Breast epithelium (tissue), 3 donors: ENCODE results near the gene SNCA.

Experiments used
- CTCF ChIP-seq, 3 donors: fragments of 450-650 bp; IDR thresholded peaks; one replicate each; pipeline ENCODE4 v1.5.1; 2016 to 2017; ENCODE audit warnings: antibody characterized with exemption in 3 of 3, mild to moderate bottlenecking in 3 of 3, moderate library complexity in 3 of 3
- POLR2A ChIP-seq: fragments of 450-650 bp; IDR thresholded peaks from one replicate; pipeline ENCODE4 v1.6.1; 2016; ENCODE audit warnings: antibody characterized with exemption, mild to moderate bottlenecking, moderate library complexity
- POLR2AphosphoS5 ChIP-seq, 3 donors: sonication (generic); formaldehyde crosslinking; IDR thresholded peaks; one replicate each; pipeline ENCODE4 v1.6.1; 2017; ENCODE audit warnings: antibody characterized with exemption in 3 of 3

GRCh38 chr4:89837993-89838390 is 1.0 kb upstream of the SNCA start:
- no peak for TF ChIP-seq CTCF (IDR thresholded peaks at IDR 0.05)
- TF ChIP-seq POLR2AphosphoS5 (IDR thresholded peaks at IDR 0.05) = no peak
- no peak for TF ChIP-seq POLR2A
